GM19023 (cell line): ENCODE measurements around the gene ELL2.
"Not testable (repeated sequence)": the region's sequence is repeated elsewhere in the genome, so short reads cannot be mapped to it uniquely, and the experiment has no call there.

ENCODE experiments used
- ATAC-seq: cut with Tn5 transposase; IDR thresholded peaks from one replicate; pipeline ENCODE4 v1.9.1; 2021; ENCODE audit warnings: mild to moderate bottlenecking, moderate library complexity; ENCODE audit not compliant: unreplicated experiment

ELL2 gene

DNA sequence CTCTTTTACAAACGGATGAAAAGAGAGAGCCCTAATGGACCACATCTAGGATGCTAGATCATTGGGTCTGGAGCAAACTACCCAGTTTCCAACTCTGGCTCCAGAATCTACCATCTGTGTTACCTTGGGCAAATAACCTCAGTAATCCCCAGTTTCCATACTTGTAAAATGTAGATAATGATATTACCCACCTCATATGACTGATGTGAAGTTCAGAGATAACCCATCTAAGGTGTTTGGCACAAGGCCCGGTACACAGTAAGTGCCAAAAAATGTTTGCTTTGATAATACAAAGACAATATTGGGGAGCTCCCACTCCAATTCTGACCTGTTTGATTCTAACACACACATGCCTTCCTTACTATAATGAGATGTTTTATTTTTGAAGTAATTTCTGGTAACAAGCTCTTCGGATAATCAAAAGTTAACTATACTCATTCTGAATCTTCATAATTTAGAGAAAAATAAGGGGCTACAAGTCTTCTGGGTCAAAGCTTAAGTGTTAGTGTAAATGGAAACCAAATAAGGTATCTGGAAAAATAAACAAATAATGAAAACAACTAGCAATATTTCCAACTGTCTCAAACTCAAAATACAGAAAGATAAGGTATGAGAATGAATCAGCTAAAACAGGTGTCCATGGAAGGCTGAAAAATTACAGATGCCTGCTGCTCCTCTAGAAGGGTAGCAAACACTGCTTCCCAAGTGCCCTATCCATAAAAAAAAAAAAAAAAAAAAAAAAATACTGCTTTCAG is 30.4 kb downstream of the ELL2 start:
- no peak for ATAC-seq

DNA sequence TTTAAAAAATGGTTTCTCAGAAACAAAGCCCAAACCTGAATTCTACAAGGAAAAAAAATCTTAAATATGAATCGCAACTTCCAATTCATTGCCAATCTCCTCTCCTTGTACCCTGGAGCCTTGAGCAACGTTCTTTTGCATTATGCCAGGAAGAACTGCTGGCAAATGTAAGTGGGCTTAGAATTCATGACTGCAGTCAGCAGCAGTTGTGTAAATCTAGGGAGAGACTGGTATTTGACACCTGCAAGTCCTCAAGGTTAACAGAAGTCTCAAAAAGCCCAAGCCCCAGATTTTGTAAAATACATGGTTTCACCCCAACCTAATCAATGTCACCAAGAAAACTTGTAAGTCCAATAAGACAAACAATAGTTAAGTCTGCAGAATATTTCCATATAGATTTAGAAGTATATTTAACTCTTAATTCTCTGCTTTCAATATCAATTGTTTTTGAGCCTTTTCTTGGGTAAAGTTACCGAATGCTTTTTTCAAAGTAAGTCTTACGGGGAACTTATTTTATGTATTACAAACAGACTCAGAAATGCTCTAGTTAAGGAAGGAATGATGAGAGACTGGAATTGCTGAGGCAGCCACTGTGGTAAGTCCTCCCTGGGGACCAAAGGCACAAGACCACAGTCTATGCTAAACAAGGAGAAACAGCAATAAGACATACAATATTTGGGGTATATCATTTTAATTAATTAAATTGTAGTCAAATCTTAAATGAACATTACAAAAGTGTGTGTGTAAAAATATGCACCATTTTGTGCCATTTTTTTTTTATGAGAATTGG is 31.3 kb downstream of the ELL2 start:
- ATAC-seq, result no peak

DNA sequence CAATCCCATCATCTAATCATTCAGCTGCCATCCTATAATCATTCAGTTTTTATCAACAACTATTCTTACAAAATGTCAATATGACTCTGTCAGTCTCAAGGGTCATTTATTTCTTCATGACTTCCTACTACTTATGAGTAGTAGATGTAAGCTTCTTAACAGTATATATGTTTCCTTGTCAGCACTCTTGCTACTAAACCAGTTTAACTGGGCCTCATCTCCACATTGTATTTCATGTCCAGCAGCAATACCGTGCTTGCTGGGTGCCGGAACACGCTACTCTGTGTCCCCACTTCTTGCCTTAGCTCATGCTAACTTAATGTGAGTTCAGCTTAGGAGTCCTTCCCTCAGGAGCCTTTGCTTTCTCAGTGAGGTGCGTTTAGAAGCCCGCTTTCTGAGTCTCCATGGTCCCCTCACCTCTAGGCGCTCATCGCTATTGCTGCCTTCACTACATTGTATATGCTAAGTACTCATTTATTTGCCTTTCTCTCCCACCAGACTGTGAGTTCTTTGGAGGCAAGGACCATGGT is 32.9 kb downstream of the ELL2 start:
- no peak for ATAC-seq

DNA sequence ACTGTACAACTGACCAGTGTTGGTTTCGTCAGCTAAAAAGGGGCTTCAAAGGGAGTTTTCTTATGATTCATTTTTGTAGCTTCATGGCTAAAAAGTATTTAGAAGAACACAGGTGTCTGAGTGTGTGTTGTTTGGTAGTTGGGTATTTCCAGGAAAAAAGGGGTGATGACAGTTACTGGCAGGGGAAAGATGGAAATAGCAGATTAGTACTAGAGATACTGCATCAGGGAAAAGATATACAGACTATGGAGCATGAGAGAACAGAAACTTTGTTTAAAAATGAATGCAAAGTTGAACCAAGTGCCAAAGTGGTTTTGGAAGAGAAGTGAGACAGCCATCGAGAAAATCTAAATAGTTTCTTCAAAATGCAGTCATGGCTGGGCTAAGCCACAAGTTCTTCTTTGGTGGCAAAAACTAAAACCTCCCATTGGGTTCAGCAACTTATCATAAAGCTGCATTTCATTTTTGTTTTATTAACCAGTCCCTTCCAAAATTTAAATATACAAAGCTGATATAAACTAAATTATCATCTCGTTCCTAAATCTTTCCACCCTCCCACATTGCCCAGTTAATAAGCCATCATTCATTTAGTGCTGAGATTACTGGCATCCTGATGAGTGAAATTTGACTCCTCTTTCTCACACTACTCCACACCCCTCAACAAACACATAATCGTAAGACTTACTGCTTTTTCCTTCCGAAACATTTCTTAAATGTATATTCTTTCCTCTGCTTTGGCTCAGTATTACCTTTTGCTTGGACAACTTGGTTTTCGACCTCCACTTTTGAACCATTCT is 33.5 kb downstream of the ELL2 start:
- peak; percentile 50 for ATAC-seq

DNA sequence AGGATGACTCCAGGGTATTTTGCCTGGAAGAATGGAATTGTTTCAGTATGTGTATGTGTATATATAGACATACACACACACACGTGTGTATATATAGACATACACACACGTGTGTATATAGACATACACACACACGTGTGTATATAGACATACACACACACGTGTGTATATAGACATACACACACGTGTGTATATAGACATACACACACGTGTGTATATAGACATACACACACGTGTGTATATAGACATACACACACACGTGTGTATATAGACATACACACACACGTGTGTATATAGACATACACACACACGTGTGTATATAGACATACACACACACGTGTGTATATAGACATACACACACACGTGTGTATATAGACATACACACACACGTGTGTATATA is 34.4 kb downstream of the ELL2 start:
- ATAC-seq, result not testable (repeated sequence)

DNA sequence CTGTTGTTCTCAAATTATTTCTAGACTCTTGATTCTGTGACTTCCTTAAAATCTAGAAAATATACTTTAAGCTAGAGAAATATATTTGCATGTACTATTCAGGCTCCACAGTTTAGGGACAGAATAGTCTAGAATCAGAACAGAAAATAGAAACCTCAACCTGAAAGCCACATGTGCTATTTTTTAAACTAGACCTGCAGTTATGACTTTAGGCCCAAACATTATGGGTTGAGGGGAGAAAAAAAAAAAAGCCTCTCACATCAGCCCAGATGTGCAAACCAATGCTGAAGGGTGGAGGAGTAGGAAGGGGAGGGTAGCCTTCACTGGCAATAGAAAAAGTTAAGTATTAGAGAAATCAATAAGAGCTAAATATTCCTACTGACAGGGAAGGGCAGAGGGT is 35.7 kb downstream of the ELL2 start:
- ATAC-seq, result peak; percentile 52

DNA sequence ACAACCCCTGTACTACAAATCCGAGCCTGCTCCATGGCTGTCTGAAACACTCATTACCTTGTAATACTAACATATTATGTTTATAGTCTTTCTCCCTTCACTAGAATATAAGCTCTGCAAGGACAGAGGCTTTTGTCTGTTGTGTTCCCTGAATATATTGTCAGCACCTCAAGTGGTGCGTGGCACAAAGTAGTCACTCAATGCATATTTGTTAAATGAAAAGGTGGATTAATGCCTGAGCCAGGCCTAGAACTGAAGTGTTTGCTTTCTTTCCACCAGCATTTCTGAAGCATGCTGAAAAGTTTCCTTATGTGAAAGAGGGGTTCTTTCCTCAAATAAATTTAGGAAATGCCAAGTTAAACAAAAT is 36.3 kb downstream of the ELL2 start:
- ATAC-seq, result no peak

DNA sequence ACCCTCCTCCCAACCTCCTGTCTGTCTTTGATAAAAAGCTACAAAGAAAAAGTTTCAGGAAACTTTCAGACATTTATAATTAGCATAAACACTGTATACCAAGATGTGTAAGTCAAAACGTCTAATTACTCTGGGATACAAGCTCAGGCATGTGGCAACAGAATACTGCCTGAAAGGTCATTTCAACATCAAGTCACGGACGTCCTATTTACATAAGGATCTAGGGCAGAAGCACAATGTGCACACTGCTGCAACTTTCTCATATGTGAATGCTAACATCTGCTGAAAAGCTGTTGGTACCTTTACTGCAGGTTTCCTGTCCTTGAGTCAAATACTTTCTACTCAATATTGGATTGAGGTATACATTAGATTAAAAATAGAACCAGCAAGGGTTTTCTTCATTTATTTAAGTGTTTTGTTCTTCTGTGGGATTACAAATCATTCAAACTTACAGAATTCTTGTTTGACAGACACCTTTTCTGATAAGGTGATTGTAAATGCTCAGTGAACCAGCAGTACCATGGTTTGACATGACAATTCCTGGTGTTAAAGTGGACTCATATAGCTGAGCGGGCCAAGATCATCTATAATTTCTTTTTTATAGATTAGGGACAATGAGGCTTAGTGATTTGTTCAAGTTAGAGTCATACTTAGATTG is 36.8 kb downstream of the ELL2 start:
- ATAC-seq, result no peak

DNA sequence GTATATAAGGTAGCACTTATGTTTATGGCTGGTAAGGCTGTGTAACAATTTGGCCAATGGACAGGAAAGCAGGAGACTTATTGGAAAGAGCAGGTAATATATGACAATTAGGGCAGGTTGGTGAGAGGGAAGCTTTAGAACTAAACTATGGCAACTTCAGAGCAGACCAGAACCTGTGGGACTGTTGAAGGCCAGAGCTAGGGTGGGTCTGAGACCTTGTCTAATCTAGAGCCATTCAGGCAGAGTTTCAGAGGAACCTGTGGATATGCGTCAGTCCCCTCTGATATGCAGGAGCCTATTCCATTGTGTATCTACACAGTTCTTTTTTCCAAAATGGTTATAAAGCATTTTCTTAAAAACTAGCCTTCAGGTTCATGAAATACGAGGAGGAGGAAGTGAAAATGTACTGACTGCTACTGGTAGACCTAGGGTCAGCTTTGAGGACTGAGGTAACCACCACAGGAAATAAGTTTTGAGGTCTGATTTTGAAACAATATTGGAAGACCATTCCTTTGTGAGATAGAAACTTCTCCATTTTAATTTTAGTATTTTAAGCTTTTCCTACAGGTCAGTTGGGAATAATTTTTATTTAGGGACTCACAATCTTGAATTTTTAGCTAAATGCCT is 37.6 kb downstream of the ELL2 start:
- ATAC-seq, result no peak

DNA sequence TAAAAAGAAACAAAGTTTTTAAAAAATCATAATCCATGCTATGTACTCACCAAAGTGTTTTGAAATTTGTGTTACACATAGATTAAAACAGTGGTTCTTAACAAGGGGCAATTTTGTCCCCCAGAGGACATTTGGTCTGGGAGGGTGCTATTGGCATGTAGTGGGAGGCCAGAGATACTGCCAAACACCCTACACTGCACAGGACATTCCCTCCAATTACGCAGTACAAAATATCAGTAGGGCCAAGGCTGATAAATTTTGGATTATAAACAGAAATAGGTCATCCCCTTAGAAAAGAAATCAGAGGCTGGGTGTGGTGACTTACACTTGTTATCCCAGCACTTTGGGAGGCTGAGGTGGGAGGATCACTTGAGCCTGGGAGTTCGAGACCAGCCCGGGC is 38.9 kb downstream of the ELL2 start:
- ATAC-seq, result no peak

DNA sequence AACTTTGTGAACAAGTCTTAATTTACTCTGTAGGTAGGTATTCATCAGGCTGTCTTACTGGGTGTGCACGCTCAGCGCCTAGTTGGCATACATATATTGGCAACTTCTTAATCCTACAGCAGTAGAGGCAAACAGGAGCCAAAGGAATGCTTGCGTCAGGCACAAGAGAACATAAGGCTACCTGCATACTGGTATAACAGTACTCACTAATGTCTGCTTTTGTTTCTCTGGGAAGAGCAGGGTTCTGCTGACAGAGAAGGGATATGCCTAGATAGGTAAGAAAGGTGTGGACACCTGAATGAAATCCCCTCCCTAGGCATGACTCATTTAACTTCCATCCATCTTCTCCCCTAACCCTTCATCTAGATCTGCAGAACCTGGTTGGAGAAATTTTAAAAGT is 40.1 kb downstream of the ELL2 start:
- no peak for ATAC-seq

DNA sequence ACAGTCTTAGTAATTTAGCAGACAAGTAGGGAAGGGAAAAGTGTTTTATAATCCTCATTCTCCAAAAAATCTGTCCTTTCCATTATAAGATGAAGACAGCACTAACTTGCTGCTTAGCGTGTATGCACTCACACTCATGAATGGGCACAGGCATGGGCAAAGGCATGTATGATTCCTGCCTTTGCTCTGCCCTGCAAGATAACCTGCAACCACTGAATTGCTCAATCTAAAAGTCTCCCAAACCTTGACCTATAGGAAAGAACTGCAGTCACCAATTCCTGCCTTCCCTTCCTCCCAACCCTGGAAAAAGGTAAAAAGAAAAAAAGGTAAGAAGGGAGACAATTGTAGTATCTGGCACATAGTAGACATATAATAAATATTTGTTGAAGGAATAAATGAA is 40.8 kb downstream of the ELL2 start:
- no peak for ATAC-seq

DNA sequence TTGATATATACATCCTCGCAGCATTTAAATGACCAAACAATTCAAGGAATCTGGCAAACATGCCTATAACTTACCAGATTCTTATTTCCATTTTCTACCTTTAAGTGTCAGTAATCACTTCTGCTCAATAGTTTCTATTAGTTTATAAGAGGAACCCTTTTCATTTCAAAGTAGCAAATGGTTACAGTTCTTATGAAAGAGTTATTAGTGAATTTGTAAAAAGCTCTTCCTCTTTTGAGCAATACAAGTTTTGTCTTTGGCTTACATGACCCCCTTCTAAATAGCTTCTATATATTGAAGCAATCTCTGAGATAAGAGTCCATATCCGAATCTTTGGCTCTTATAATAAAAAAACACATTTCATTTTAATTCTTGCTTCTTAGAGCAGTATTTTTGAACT is 42.0 kb downstream of the ELL2 start:
- no peak for ATAC-seq

DNA sequence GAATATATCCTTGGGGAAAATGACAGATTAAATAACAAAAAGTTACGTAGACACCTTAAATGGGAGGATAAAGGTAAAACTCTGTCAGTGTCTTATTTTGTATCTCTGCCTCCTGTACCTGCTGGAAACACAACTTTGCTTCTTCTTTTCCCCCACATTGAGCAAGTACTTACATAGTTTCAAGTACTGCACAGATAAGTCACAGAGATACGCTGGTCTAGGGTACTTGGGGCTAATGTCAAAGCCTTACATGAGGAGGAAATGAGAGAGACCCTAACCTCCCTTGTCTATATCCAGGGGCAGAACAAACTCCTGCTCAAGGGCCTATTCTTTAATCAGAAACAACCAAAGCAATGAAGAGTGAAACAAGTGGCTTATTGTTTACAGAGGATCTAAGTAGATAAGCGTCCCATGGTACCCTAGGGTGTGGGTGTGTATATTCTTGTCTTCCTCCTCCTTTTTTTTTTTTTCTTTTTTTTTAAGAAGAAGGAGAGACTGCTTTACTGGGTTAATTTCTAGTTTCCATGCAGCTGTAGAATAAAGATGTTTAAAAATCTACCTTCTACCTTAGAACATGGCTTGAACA is 43.1 kb downstream of the ELL2 start:
- no peak for ATAC-seq

DNA sequence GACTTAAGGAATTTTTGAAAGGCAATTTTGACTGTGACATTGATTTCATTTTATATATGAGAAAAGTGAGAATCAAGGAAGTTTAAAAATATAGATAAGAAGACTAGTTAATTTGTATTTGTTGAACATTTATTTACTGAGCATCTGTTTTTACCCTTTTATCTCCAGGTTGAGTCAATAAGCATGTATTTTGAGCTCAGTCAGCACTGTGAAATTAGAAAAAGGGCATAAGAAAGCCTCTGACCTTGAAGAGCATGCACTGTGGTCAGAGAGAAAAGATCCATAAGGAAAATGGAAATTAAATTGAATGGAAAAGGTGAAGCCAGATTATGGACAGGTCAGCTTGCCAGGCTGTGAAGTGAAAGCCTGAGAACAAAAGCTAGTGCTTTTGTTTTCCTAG is 44.4 kb downstream of the ELL2 start:
- ATAC-seq, result no peak

DNA sequence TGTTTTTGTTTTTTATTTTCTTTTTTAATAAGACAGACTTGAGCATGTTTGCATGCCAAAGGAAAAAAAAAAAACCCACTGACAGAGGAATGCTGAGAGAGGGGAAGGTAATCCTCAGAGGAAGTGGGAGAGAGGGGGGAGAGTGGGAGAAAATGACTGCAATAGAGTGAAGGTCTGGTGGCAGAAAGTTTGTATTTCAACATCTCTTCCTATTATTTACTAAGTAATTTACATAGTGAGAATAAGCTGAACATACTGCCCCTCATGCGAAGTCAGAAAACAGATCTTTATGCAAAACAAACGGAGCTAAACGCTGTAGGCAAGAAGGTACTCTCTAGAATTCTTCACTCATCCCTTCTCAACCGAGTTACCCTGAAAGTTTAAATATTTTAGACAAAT is 45.0 kb downstream of the ELL2 start:
- ATAC-seq, result no peak

DNA sequence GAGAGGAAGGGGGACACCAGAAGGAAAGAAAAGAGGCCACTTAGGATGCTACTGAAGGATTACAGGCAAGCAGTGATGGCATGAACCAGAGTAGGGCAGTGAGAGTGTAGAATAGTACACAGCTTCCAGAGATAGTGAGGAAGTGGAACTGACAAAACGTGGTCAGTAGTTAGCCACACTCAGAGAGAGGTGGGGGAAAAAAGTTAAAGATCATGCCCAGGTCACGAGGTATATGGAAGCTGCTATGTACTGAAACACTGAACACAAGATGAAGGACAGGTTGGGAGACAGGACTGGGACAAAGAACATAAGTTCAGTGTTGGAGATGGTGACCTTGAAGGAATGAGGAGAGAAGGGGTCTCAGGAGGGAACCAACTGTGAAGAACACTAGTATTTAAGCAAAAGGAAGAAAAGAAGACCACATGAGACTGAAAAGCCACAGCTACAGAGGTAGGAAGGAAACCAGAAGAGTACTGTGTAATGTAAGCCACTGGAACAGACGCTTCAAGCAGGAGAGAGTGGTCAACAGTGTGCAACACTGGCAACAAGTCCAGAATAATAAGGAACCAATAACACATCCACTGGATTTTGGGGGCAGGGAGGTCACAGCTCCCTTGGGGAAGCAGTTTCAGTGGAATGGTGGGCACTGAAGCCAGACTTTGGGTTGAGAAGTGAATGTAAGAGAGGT is 45.5 kb downstream of the ELL2 start:
- ATAC-seq, result peak; percentile 54

DNA sequence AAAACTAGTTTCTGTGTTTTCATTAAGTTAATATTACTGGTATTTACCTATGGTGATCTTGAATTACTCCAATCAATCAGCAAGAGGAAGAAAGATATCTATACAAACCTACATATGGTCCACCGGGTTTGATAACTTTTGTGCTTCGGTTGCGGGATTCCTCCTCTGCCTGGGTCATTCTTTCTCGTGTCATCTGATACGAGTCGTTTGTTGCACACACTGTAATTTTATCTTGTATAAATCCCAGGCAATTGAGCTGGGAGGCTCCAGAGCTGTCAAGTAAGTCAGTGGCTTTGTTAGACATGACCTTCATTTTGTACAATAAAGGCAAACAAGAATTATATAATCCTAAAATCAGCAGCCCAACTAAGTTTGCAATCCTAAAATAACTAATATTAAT is 48.0 kb downstream of the ELL2 start:
- ATAC-seq, result no peak

DNA sequence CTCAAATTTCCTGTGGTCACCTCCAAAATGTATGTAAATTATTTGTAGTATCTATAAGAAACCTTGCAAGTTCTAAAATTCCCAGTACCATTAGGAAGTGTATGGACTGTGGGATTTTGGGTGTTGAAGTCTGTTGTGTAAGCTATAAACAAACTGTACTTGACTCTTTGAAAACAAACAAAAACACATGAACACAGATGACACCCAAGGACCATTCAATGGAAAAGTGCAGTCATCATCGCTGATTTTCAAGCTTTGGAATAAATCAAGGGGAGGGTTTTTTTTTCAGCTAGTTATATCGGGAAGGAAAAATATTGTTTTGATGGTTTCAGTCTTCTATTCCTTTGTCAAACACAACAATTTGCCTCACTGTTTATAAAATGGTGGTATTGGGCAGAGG is 49.6 kb downstream of the ELL2 start:
- no peak for ATAC-seq

DNA sequence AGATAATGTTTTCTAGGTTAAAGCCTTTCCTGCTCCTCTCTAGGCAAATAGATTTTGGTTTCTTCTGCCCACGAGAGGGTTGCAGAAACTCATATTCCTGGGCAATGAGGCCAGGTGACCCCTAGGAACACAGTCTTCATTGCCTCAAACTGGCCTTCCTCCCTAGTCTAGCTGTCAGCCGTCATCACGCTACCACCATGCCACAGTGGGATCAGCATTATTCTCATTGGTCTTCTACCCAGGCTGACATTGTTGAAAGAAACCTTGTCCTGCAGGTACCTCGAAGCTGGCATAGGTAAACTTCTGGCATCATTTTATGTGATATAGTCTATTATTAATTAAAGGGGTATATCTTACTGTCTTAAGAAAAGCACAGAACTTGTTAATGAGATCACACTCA is 51.1 kb downstream of the ELL2 start:
- no peak for ATAC-seq
